ENCODE results near the gene NELL2.

- no peak for TF ChIP-seq FOXP2 (optimal IDR thresholded peaks at IDR 0.05; ENCODE audit: borderline replicate concordance, extremely low read depth, extremely low read length, insufficient read depth)
- TF ChIP-seq POLR2AphosphoS5 (IDR thresholded peaks at IDR 0.05; ENCODE audit: low read depth, low read length): no peak
- no peak for TF ChIP-seq SIN3A (IDR thresholded peaks at IDR 0.05; ENCODE audit: borderline replicate concordance, insufficient read depth, low read length)
- no peak for TF ChIP-seq REST (IDR thresholded peaks at IDR 0.05; ENCODE audit: insufficient read depth in 1 of 2, low read depth in 2 of 2, low read length in 2 of 2)
- no peak for TF ChIP-seq TAF1 (IDR thresholded peaks at IDR 0.05; ENCODE audit: borderline replicate concordance, insufficient read depth, low read length)
Observed at GRCh38 chr12:44555454-44555853, 320.7 kb downstream of the NELL2 start.

Measured in PFSK-1 (cell line).